Upper lobe of left lung (tissue), 6 donors: ENCODE results near the gene PTPN18. TPM values are rescaled to one million over a fixed set of nuclear protein-coding genes. Genes with fewer than 3 reads are reported as not detected.

ENCODE experiments used
- ATAC-seq, 2 donors: fragments of 200-7000 bp; cut with Tn5 transposase; one replicate each; pipeline ENCODE4 v1.9.1; 2022; ENCODE audit warnings: mild to moderate bottlenecking in 2 of 2, moderate library complexity in 2 of 2; ENCODE audit not compliant: low FRiP score in 2 of 2
- DNase-seq, 2 donors: peaks; one replicate each; pipeline ENCODE4 v3.0.0-alpha.2; 2019 to 2020
- H3K27ac ChIP-seq, 4 donors: fragments of 200-600 bp; sonication (generic); one replicate each; pipeline ENCODE4 v1.5.1; 2016 to 2019
- H3K27me3 ChIP-seq, 4 donors: fragments of 200-600 bp; sonication (generic); one replicate each; pipeline ENCODE4 v1.5.1; 2017 to 2019
- H3K36me3 ChIP-seq, 4 donors: fragments of 200-600 bp; sonication (generic); one replicate each; pipeline ENCODE4 v1.5.1; 2016 to 2019
- H3K4me1 ChIP-seq, 4 donors: fragments of 200-600 bp; sonication (generic); one replicate each; pipeline ENCODE4 v1.5.1; 2018 to 2019
- H3K4me3 ChIP-seq, 4 donors: fragments of 200-600 bp; sonication (generic); one replicate each; pipeline ENCODE4 v1.5.1; 2017 to 2019; ENCODE audit warnings: mild to moderate bottlenecking in 2 of 4, moderate library complexity in 1 of 4
- H3K9me3 ChIP-seq, 4 donors: fragments of 200-600 bp; sonication (generic); one replicate each; pipeline ENCODE4 v1.5.1; 2018 to 2019
- EP300 ChIP-seq, 4 donors: sonication (generic); formaldehyde crosslinking; IDR thresholded peaks; one replicate each; pipeline ENCODE4 v1.5.1; 2017; ENCODE audit warnings: antibody characterized with exemption in 4 of 4, control low read depth in 2 of 4
- POLR2A ChIP-seq, 4 donors: fragments of 450-650 bp; IDR thresholded peaks; one replicate each; pipeline ENCODE4 v1.5.1; 2016 to 2017; ENCODE audit warnings: antibody characterized with exemption in 4 of 4, mild to moderate bottlenecking in 2 of 4
- POLR2AphosphoS5 ChIP-seq, 2 donors: sonication (generic); formaldehyde crosslinking; IDR thresholded peaks; one replicate each; pipeline ENCODE4 v1.5.1; 2017; ENCODE audit warnings: antibody characterized with exemption in 2 of 2
- WGBS, 2 donors: methylation state at CpG; one replicate each; pipeline ENCODE4 v1.1.5; 2017 to 2018; 5-methylcytosine and 5-hydroxymethylcytosine counted together
- total RNA-seq, 6 donors: library from RNA; depleted of rRNA in 4 of 6; stranded (reverse); fragments of >200 nt in 4 of 6; gene quantifications; one replicate each; pipeline versions ENCODE4 v1.1.0 to v1.2.1, GENCODE V29; 2016 to 2021
- TF ChIP-seq, protein P1 (sequence below), 6 experiments: fragments of 450-650 bp in 4 of 6; fragments of 200-600 bp in 2 of 6; sonication (generic) in 2 of 6; IDR thresholded peaks; one replicate each; pipeline ENCODE4 v1.5.1; 2016 to 2019; ENCODE audit warnings: antibody characterized with exemption in 6 of 6
- donor health status: DM: no; HTN: no; CAD: no; lungs with moderate emphysema.
- donor health status: DM: no; HTN: yes; CAD: no; lungs with severe emphysema.

The PTPN18 gene
- total RNA-seq, 6 donors from 2014 or later: 59.0 to 156 (median 89.4) TPM

DNA sequence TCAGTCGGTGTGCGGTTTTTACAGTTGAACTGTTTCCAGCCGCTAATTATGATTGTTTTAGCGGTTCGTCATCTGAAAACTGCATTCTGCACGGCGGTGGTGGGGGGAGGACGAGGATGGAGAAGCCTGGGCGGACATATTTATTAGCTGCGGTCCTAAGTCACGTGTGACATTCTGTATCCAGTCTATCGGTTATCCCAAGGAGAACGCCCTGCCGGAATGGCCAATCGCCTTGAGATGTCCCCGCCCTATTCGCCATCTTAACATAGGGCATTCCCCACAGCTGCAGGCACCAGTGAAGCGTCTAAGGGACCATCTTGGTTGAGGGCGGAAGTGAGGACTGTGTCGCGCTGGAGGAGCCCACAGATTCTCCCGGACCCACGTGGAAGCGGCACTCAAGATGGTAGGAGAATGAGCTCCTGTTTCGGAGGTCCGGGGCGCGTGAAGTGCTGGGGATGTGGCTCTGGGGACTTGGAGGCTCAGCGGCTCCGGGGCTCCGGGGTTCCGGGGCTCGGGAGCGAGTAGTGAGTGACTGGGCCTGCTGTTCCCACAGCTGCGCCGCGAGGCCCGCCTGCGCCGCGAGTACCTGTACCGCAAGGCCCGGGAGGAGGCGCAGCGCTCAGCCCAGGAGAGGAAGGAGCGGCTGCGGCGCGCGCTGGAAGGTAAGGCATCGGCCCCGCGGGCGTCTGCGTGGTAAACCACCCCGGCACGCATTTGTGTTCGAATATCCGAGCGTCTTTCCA lies 13.2 kb upstream of the PTPN18 start, which contains the start of gene IMP4:
TSS of gene IMP4 (plus strand) at position 365 of the 743 bp plus-strand sequence. CDS start at position 401, 36 bp downstream.
- DNase-seq (peak; percentile 94 to 100), ATAC-seq (peak; percentile 98 to 99)
- H3K27ac ChIP-seq: peak within 1 kb of the TSS; percentile 86 to 94 (median 90)
- H3K36me3 ChIP-seq: peaks cover 30 to 55% (median 35%) of the 10 kb centered on the region in 4 donors
- peak within 1 kb of the TSS; percentile 69 to 94 (median 80) for H3K4me3 ChIP-seq
- no peaks in the 10 kb centered on the region for H3K9me3 ChIP-seq
- H3K27me3 ChIP-seq: no peaks in the 10 kb centered on the region
- H3K4me1 ChIP-seq: peaks cover 17 to 26% (median 20%) of the 10 kb centered on the region in 4 donors
- WGBS, 2 donors: 0 to 1% methylated on average over 10 to 37 of the region's 60 CpGs
- TF ChIP-seq EP300 (IDR thresholded peaks at IDR 0.05) (no peak), POLR2AphosphoS5 (IDR thresholded peaks at IDR 0.05) (peak; percentile 74 to 91), POLR2A (IDR thresholded peaks at IDR 0.05) (peak in 2 of 4 donors; percentile 11 to 21)
- TF ChIP-seq, protein P1, sequence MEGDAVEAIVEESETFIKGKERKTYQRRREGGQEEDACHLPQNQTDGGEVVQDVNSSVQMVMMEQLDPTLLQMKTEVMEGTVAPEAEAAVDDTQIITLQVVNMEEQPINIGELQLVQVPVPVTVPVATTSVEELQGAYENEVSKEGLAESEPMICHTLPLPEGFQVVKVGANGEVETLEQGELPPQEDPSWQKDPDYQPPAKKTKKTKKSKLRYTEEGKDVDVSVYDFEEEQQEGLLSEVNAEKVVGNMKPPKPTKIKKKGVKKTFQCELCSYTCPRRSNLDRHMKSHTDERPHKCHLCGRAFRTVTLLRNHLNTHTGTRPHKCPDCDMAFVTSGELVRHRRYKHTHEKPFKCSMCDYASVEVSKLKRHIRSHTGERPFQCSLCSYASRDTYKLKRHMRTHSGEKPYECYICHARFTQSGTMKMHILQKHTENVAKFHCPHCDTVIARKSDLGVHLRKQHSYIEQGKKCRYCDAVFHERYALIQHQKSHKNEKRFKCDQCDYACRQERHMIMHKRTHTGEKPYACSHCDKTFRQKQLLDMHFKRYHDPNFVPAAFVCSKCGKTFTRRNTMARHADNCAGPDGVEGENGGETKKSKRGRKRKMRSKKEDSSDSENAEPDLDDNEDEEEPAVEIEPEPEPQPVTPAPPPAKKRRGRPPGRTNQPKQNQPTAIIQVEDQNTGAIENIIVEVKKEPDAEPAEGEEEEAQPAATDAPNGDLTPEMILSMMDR (IDR thresholded peaks at IDR 0.05): peak in 4 of 6 experiments; percentile 27 to 49 (median 38)

DNA sequence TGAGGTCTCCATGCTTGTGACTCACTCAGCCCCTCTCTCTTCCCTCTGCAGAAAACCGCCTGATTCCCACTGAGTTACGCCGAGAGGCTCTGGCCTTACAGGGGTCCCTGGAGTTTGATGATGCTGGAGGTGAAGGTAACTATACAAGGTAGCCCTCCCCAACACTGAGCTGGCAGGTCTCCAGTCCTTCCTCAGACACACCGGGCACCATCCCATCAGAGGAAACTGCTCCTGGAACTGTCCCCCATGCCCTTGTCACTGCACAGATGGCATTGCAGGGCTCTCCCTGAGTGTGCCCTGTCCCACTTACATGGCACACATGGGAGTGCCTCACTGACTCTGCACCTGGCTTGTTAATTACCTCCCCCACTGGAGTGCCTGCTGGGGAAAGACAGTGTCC lies 11.3 kb upstream of the PTPN18 start:
- H3K4me1 ChIP-seq: peaks cover 17 to 26% (median 20%) of the 10 kb centered on the region in 4 donors
- WGBS, 2 donors: 91 to 98% methylated on average over 4 of the region's 4 CpGs
- TF ChIP-seq, protein P1 (IDR thresholded peaks at IDR 0.05): no peak
- TF ChIP-seq EP300 (IDR thresholded peaks at IDR 0.05): no peak
- no peak for TF ChIP-seq POLR2A (IDR thresholded peaks at IDR 0.05)
- TF ChIP-seq POLR2AphosphoS5 (IDR thresholded peaks at IDR 0.05): no peak

DNA sequence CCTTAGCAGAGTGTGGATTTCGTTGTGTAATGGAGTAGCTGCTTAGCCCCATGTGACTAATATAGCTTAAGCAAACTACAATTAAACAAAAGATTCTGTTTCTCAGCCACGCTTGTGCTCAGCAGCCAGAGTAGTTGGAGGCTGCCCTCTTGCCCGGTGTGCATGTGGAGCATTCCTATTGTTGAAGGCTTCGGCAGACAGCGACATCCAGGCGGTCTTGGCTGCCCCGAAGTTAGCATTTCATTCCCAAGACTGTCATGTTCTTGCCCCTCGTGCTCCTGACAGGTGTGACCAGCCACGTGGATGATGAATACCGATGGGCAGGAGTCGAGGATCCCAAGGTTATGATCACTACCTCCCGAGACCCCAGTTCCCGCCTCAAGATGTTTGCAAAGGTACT lies 10.8 kb upstream of the PTPN18 start:
- WGBS, 2 donors: 94 to 96% methylated on average over 13 of the region's 13 CpGs
- ATAC-seq (no peak), DNase-seq (no peak)
- Histone ChIP-seq H3K4me3 (no peak overlapping the region), H3K36me3 (peaks cover 20 to 49% (median 33%) of the 10 kb centered on the region in 4 donors), H3K27ac (no peak overlapping the region), H3K27me3 (no peaks in the 10 kb centered on the region), H3K9me3 (no peaks in the 10 kb centered on the region), H3K4me1 (peaks cover 17 to 26% (median 20%) of the 10 kb centered on the region in 4 donors)
- TF ChIP-seq POLR2A (IDR thresholded peaks at IDR 0.05): no peak
- TF ChIP-seq, protein P1 (IDR thresholded peaks at IDR 0.05): no peak
- no peak for TF ChIP-seq POLR2AphosphoS5 (IDR thresholded peaks at IDR 0.05)
- no peak for TF ChIP-seq EP300 (IDR thresholded peaks at IDR 0.05)

More for the DNA sequence above, 11.3 kb upstream of the PTPN18 start:
- Histone ChIP-seq H3K36me3 (peaks cover 20 to 52% (median 35%) of the 10 kb centered on the region in 4 donors), H3K27ac (no peak overlapping the region), H3K27me3 (no peaks in the 10 kb centered on the region), H3K4me3 (no peak overlapping the region), H3K9me3 (no peaks in the 10 kb centered on the region)
- DNase-seq (no peak), ATAC-seq (no peak)

DNA sequence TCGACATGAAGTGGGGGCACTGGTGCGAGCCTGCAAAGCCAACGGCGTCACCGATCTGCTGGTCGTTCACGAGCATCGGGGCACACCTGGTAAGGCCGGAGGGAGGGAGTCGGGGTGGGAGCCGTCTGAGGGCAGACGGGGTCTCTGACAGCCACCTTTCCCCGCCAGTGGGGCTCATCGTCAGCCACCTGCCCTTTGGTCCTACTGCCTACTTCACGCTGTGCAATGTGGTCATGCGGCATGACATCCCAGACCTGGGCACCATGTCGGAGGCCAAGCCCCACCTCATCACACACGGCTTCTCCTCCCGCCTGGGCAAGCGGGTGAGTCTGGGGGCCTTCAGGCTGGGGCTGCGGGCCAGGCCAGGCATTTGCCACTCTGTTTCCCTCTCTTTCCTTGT lies 10.2 kb upstream of the PTPN18 start:
- no peak for TF ChIP-seq EP300 (IDR thresholded peaks at IDR 0.05)
- TF ChIP-seq, protein P1 (IDR thresholded peaks at IDR 0.05): no peak
- TF ChIP-seq POLR2AphosphoS5 (IDR thresholded peaks at IDR 0.05): no peak
- no peak for TF ChIP-seq POLR2A (IDR thresholded peaks at IDR 0.05)
- peak in 1 of 2 donors; percentile 59 for DNase-seq
- Histone ChIP-seq H3K27ac (no peak overlapping the region), H3K4me3 (no peak overlapping the region), H3K27me3 (no peaks in the 10 kb centered on the region), H3K9me3 (no peaks in the 10 kb centered on the region), H3K36me3 (peaks cover 20 to 49% (median 33%) of the 10 kb centered on the region in 4 donors), H3K4me1 (peaks cover 17 to 25% (median 20%) of the 10 kb centered on the region in 4 donors)
- WGBS, 2 donors: 97 to 98% methylated on average over 21 of the region's 21 CpGs
- ATAC-seq: no peak
